Vagina (tissue), 2 donors: ENCODE results near the gene IKZF3. TPM values are rescaled to one million over a fixed set of nuclear protein-coding genes. Genes with fewer than 3 reads are reported as not detected.
"Not testable (repeated sequence)": the region's sequence is repeated elsewhere in the genome, so short reads cannot be mapped to it uniquely, and the experiment has no call there.

Experiments
- DNase-seq, 2 donors: peaks; one replicate each; pipeline ENCODE4 v3.0.0-alpha.2; 2017; ENCODE audit errors: extremely low spot score in 2 of 2
- H3K27ac ChIP-seq: fragments of 200-600 bp; sonication (generic); one replicate; pipeline ENCODE4 v1.5.1; 2019
- H3K27me3 ChIP-seq: fragments of 200-600 bp; sonication (generic); one replicate; pipeline ENCODE4 v1.5.1; 2019
- H3K36me3 ChIP-seq, 2 donors: fragments of 200-600 bp; sonication (generic); one replicate each; pipeline ENCODE4 v1.5.1; 2017 to 2019
- H3K4me1 ChIP-seq: fragments of 200-600 bp; sonication (generic); one replicate; pipeline ENCODE4 v1.5.1; 2019
- H3K4me3 ChIP-seq, 2 donors: fragments of 200-600 bp; sonication (generic); 1 replicate in 1 of 2; 2 replicates in 1 of 2; pipeline ENCODE4 v1.5.1; 2016 to 2019
- H3K9me3 ChIP-seq: fragments of 200-600 bp; sonication (generic); one replicate; pipeline ENCODE4 v1.5.1; 2019
- POLR2A ChIP-seq, 2 donors: fragments of 450-650 bp; IDR thresholded peaks; one replicate each; pipeline ENCODE4 v1.6.1; 2017; ENCODE audit warnings: antibody characterized with exemption in 2 of 2, mild to moderate bottlenecking in 2 of 2, moderate library complexity in 2 of 2
- POLR2AphosphoS5 ChIP-seq, 2 donors: sonication (generic); formaldehyde crosslinking; IDR thresholded peaks; one replicate each; pipeline ENCODE4 v1.9.0; 2017; ENCODE audit warnings: antibody characterized with exemption in 2 of 2, mild to moderate bottlenecking in 2 of 2, low read depth in 1 of 2; ENCODE audit not compliant: insufficient read depth in 1 of 2
- intact Hi-C: fragments of 100-400 bp; cut with DNase I; formaldehyde crosslinking; loops from one replicate; pipeline ENCODE4 v1.15.1; 2023
- total RNA-seq: library from RNA; depleted of rRNA; stranded (reverse); fragments of >200 nt; gene quantifications from one replicate; pipeline ENCODE4 v1.2.3, GENCODE V29; 2016
- TF ChIP-seq, protein P1 (sequence below), 3 experiments: fragments of 450-650 bp in 2 of 3; fragments of 200-600 bp in 1 of 3; sonication (generic) in 1 of 3; IDR thresholded peaks; one replicate each; pipeline ENCODE4 v1.5.1; 2017 to 2019; ENCODE audit warnings: antibody characterized with exemption in 3 of 3, mild to moderate bottlenecking in 2 of 3, moderate library complexity in 2 of 3

Gene IKZF3
- total RNA-seq, 1 donor from 2014 or later: 5.9 TPM

DNA sequence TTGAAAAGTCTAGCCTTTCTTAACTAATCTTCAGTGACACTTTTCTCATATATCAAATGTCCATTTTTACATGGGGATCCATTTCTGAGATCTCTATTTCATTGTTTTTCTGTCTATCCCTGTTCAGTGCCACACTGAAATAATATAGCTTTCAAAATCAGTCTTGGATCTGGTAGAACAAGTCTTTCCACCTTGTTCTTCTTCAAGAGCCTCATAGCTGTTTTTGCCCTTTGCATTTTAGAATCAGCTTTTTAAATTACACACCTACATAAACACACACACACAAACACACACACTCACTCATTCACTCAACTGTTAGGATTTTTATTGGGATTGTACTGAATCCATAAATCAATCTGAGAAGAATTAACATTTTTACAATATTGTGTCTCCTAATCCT, 35.1 kb upstream of the IKZF3 start:
- no peak overlapping the region for H3K27ac ChIP-seq
- H3K9me3 ChIP-seq: no peaks in the 10 kb centered on the region
- H3K36me3 ChIP-seq: no peaks in the 10 kb centered on the region
- intact Hi-C loops: no loop called here
- H3K4me3 ChIP-seq: no peak overlapping the region
- no peak for DNase-seq
- H3K27me3 ChIP-seq: no peaks in the 10 kb centered on the region
- TF ChIP-seq, protein P1, sequence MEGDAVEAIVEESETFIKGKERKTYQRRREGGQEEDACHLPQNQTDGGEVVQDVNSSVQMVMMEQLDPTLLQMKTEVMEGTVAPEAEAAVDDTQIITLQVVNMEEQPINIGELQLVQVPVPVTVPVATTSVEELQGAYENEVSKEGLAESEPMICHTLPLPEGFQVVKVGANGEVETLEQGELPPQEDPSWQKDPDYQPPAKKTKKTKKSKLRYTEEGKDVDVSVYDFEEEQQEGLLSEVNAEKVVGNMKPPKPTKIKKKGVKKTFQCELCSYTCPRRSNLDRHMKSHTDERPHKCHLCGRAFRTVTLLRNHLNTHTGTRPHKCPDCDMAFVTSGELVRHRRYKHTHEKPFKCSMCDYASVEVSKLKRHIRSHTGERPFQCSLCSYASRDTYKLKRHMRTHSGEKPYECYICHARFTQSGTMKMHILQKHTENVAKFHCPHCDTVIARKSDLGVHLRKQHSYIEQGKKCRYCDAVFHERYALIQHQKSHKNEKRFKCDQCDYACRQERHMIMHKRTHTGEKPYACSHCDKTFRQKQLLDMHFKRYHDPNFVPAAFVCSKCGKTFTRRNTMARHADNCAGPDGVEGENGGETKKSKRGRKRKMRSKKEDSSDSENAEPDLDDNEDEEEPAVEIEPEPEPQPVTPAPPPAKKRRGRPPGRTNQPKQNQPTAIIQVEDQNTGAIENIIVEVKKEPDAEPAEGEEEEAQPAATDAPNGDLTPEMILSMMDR (IDR thresholded peaks at IDR 0.05): no peak
- TF ChIP-seq POLR2A (IDR thresholded peaks at IDR 0.05): no peak
- TF ChIP-seq POLR2AphosphoS5 (IDR thresholded peaks at IDR 0.05; ENCODE audit: insufficient read depth in 1 of 2, low read depth in 1 of 2): no peak
- no peaks in the 10 kb centered on the region for H3K4me1 ChIP-seq

DNA sequence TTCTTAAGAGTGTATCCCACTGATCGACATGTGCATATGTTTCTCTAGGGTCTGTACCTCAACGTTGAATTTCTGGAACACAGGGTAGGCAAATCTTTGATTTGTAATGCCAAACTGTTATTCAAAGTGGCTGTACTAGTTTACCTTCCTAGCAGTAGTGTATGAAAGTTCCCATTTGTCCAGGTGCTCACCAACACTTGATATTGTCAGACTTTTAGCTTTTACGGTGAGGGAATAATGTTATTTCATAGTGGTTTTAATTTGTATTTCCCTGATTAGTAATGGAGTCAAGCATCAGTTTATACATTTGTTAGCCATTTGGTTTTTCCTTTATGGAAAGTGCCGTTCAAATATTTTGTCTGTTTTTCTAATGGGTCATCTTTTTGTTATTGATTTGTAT, 34.0 kb upstream of the IKZF3 start:
- no peak for DNase-seq
- Histone ChIP-seq H3K27ac (no peak overlapping the region), H3K27me3 (no peaks in the 10 kb centered on the region), H3K9me3 (no peaks in the 10 kb centered on the region), H3K4me1 (no peaks in the 10 kb centered on the region), H3K4me3 (no peak overlapping the region), H3K36me3 (no peaks in the 10 kb centered on the region)
- TF ChIP-seq, protein P1 (IDR thresholded peaks at IDR 0.05): no peak
- TF ChIP-seq POLR2A (IDR thresholded peaks at IDR 0.05): no peak
- no peak for TF ChIP-seq POLR2AphosphoS5 (IDR thresholded peaks at IDR 0.05; ENCODE audit: insufficient read depth in 1 of 2, low read depth in 1 of 2)
- intact Hi-C loops: no loop called here

DNA sequence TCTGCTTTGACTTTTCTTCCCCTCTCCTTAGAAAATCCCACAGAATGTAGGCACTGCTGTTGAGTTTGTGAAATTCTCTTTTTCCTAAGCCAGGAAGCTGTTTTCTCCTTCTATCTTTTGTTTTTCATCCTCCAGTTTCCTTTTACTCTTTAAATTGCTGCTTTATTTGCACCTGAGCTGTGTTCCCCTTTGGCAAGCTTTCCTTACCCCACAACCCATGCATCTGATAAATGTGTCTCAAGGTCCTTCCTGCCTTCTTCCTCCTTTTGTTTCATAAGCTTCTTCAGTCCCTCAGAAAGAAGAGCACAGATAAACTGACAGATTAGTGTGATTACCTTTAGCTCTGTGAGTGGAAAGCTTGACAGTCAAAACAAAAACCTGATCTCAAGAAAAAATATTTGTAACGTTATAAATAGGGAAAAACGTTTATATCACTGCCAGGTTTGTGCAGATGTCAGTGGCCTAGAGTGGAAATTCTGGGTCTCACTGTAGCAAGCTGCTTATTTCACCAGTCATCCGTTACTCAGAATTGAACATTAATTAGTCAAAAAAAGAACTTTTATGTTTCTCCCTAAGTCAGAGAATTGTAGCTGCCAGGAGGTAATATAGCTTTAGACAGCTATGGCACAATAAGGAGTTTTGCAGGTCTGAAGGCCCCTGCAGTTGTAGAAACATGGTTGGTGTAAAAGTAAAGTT, 30.7 kb upstream of the IKZF3 start:
- H3K9me3 ChIP-seq: no peaks in the 10 kb centered on the region
- H3K27ac ChIP-seq: no peak overlapping the region
- no peaks in the 10 kb centered on the region for H3K36me3 ChIP-seq
- TF ChIP-seq, protein P1 (IDR thresholded peaks at IDR 0.05): no peak
- TF ChIP-seq POLR2A (IDR thresholded peaks at IDR 0.05): no peak
- TF ChIP-seq POLR2AphosphoS5 (IDR thresholded peaks at IDR 0.05; ENCODE audit: insufficient read depth in 1 of 2, low read depth in 1 of 2): no peak
- DNase-seq: no peak
- intact Hi-C loops: no loop called here
- no peak overlapping the region for H3K4me3 ChIP-seq
- H3K4me1 ChIP-seq: no peaks in the 10 kb centered on the region
- no peaks in the 10 kb centered on the region for H3K27me3 ChIP-seq

DNA sequence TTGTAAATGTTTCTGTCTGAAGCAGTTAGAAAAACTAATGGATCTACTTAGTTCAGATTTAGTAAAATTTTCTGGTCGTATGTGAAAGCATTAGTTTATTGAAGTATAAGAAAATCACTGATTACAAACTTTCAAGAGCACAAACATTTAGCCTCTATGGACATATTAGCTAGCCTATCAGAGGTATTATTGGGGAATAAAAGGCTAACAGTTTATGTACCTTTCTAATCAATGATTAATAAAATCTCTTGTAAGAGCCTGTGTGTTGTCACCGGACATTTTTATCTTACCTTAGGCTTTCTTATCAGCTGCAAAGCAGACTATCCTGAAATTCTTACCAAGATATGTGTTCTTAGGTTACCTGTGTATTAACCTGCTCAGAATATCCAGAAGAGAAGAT, 25.1 kb upstream of the IKZF3 start:
- intact Hi-C loops: no loop called here
- H3K27me3 ChIP-seq: no peaks in the 10 kb centered on the region

DNA sequence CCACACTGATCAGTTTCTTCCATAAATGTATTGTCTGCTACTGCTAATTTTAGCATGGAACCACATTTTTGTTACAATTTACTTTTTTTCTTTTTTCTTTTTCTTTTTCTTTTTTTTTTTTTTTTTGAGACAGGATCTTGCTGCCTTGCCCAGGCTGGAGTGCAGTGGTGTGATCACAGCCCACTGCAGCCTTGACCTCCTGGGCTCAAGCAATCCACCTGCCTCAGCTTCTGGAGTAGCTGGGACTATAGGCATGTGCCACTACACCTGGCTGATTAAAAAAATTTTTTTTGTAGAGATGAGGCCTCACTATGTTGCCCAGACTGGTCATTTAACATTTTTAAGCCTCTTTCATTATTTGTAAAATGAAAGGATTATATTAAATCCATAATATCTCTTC, 23.0 kb upstream of the IKZF3 start:
- TF ChIP-seq, protein P1 (IDR thresholded peaks at IDR 0.05): no peak
- TF ChIP-seq POLR2AphosphoS5 (IDR thresholded peaks at IDR 0.05; ENCODE audit: insufficient read depth in 1 of 2, low read depth in 1 of 2) (no peak), POLR2A (IDR thresholded peaks at IDR 0.05) (no peak)
- H3K27me3 ChIP-seq: no peaks in the 10 kb centered on the region
- H3K4me1 ChIP-seq: no peaks in the 10 kb centered on the region
- no peaks in the 10 kb centered on the region for H3K9me3 ChIP-seq
- H3K36me3 ChIP-seq: no peaks in the 10 kb centered on the region
- intact Hi-C loops: no loop called here
- DNase-seq: no peak
- no peak overlapping the region for H3K4me3 ChIP-seq
- H3K27ac ChIP-seq: no peak overlapping the region

More for the DNA sequence above, 25.1 kb upstream of the IKZF3 start:
- H3K27ac ChIP-seq: no peak overlapping the region
- H3K4me1 ChIP-seq: no peaks in the 10 kb centered on the region
- no peak for DNase-seq
- H3K36me3 ChIP-seq: no peaks in the 10 kb centered on the region
- no peaks in the 10 kb centered on the region for H3K9me3 ChIP-seq
- TF ChIP-seq POLR2AphosphoS5 (IDR thresholded peaks at IDR 0.05; ENCODE audit: insufficient read depth in 1 of 2, low read depth in 1 of 2) (no peak), POLR2A (IDR thresholded peaks at IDR 0.05) (no peak)
- TF ChIP-seq, protein P1 (IDR thresholded peaks at IDR 0.05): no peak
- H3K4me3 ChIP-seq: no peak overlapping the region

DNA sequence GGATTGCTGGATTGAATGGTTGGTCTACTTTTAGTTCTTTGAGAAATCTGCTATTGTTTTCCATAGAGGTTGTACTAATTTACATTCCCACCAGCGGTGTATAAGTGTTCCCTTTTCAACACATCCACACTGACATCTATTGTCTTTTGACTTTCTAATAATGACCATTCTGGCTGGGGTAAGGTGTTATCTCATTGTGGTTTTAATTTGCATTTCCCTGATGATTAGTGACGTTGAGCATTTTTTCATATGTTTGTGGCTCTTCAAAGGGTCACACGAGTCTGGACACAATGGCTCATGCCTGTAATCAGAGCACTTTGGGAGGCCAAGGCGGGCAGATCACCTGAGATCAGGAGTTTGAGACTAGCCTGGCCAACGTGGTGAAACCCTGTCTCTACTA, 22.0 kb upstream of the IKZF3 start:
- H3K27me3 ChIP-seq, H3K4me3 ChIP-seq, intact Hi-C loops, H3K27ac ChIP-seq, H3K9me3 ChIP-seq, H3K36me3 ChIP-seq, DNase-seq, H3K4me1 ChIP-seq: not testable (repeated sequence)
